SW 1271 (cell line): ENCODE results near the gene DYRK1A.
"Not testable (repeated sequence)": the region's sequence is repeated elsewhere in the genome, so short reads cannot be mapped to it uniquely, and the experiment has no call there.

Experiments
- DNase-seq, 2 experiments: peaks; one replicate each; lab custom pipeline; 2025; lab: John Stamatoyannopoulos, UW

The DYRK1A gene

GRCh38 chr21:37528150-37528937, 161.8 kb downstream of the DYRK1A start:
- no peak for DNase-seq

- no peak for DNase-seq
Measured at GRCh38 chr21:37529649-37530048, 163.1 kb downstream of the DYRK1A start.

- DNase-seq = no peak
Measured at GRCh38 chr21:37530901-37531351, 164.4 kb downstream of the DYRK1A start.

GRCh38 chr21:37531431-37531932, 164.9 kb downstream of the DYRK1A start:
- no peak for DNase-seq

DNA sequence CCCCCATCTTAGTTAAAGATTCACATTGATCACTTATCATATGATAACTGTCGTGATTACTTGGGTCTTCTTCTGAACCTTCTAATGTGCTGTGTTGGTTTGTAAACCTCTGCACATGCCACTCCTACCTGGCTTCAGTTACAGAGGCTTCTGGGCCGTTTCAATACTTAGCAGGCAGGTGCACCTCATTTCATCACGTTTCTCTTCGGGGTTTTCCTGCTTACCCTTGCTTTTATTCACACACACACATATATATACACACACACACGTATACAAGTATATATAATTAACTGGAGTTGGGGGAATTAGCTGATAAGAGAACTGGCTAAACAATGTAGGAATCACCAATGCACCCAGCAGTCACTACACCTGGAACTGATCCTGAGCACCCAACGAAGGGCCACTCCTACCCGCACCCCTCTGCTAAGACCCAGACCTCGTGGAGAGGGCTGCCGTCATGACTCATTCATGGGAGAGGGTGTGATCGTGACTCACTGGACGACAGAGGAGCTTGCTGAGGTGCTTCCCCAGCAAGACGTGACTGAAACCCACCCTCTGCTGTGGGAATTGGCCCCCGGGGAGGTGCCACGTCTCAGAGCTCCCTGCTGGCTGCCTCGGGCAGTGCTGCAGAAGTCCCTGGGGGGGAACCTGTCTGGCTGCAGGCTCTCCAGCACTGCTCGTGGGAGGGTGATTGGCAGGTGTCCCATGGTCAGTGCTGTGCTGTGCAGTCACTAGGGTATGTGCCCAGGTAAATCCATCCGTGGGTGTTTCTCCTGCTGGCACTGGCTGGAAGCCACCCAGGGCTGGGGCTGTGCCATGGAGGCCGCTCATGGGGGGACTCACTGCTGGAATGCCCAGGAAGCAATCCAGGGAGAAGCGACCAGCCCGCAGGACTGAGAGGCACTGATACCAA, 166.6 kb downstream of the DYRK1A start:
- DNase-seq = no peak

DNA sequence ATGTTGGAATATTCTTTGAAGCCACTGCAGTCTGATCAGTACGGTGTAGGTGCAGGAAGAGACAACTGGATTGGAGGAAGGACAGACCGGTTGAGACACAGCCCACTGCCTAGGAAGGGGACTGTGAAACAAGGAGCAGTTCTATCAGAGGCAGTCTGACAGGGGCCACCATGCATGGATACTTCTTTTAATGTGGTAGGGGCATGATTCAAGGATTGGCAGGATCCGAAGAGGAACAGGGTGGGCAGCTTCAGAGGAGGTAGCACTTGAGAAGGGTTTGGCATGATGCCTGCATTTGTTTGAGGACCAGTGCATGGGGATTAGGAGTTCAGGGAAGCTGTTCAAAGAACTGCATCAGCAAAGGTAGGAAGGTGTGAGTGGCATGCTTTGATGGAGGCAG, 167.9 kb downstream of the DYRK1A start:
- no peak for DNase-seq

DNA sequence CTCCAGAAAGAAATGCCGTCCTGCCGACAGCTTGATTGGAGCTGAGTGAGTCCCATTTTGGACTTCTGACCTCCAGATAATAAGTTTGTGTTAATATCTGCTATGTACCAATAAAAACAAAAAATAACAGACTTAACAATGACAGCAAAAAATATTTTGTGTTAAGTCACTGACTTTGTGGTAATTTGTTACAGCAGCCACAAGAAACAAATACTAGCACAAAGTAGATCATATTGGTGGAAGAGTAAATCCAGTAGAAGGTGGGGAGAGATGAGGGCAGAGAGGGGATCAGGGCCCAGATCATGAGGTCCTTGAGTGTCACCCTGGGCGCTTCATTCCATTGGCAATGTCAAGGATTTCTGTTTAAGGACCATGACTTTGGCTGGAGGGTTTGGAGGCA, 168.6 kb downstream of the DYRK1A start:
- no peak for DNase-seq

DNA sequence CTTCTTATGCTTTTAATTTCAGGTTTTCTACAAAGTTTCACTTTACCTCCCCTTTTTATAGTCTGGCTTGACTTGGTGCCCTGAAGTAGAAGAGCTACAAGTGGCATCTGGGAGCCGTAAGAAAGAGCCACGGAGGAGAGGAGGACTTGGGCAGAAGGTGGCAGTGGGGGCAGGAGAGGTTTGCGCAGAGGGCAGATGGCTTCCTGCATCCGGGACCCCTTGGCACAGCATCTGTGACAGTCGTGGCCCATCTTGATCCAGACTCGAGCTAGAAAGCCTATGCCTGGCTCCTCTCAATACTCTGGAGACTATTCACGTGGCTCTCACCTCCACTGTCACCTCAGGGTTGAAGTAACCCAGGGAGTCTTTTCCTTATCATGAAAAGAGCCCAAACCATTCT, 169.1 kb downstream of the DYRK1A start:
- DNase-seq = no peak

DNA sequence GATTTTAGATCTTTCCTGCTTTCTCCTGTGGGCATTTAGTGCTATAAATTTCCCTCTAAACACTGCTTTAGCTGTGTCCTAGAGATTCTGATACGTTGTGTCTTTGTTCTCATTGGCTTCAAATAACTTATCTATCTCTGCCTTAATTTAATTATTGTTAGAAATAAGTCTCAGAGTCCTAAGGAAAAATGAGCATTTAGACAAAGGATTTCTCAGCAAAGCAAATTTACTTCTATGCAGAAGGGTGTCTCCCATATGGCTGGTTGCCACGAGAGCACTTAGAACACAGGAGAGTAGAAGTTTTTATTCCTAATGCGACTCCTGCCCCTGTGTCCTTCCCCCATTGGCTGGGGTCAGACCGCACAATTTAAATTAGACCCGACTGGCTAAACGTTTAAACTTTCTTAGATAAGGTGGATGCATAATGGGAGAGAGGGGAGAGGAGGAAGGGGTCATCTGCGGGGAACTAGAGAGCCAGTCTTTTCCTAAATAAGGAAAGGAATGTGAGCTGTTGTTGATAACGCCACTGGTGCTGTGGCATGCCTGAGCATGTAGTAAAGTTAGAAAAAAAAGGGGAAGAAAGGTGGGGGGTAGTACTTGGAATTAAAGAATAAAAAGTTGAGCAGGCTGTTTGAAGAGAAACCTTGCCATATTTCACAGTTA, 170.2 kb downstream of the DYRK1A start:
- no peak for DNase-seq

GRCh38 chr21:37537391-37537996, 170.9 kb downstream of the DYRK1A start:
- DNase-seq = no peak

- no peak for DNase-seq
Measured at GRCh38 chr21:37538971-37539590, 172.5 kb downstream of the DYRK1A start.

GRCh38 chr21:37541128-37541527, 174.6 kb downstream of the DYRK1A start:
- DNase-seq = not testable (repeated sequence)

GRCh38 chr21:37542512-37542911, 175.9 kb downstream of the DYRK1A start:
- DNase-seq = no peak

DNA sequence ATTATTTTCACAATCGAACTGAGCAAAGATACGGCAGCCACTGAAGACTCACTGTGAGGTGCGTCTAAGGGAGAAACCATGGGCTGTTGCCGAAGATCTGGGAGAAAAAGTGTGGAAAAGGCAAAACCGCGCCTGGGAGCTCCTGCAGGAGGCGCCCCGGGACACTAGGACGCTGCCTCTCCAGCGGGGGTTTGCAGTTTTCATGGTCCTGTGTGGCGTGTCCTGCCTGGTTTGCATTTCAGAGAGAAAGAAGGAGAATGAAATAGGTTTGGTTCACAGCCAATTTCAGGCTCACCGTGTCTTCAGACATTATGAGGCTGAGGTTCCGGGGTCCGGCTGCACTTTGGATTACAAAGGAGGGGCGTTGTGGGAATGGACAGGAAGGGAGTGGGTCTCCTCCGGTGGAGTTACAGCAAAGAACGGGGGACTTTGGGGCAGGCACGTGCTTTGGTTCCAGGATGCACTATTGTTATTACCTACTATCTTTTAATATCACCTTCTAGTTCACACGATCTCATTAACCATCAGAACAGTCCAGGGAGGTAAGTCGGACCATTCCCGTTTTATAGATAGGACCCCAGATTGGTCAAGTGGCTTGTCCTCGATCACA, 179.8 kb downstream of the DYRK1A start:
- DNase-seq = no peak

DNA sequence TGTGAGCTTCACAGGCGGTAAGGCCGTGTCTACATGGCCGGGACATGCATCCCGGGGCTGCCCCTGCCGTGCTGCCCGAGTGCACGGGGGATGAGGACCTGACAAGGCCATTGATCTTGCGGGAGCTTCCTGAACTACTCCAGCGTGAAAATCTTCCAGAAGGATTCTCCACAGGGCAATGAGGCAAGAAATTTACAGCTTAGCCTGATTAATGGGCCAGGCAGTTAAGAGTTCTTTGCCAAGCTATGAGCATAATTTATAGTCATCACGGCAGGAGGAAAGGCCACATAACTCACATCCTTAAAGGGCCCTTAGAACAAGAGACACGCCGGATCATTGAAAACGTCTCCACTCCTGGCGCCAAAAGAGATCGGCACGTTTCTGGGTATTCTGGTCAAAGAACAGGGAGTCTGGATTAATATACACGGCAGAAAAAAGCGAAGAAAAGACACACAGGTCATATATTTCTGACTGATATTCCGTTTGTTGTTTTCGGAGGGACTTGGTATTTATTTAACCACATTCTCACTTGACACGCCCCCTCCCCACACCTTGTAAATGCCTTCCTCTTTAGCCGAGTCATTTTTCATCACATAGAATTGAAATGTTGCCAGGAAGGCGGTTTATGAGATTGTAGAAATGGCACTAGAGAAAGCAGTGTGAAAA, 180.5 kb downstream of the DYRK1A start:
- DNase-seq = no peak

DNA sequence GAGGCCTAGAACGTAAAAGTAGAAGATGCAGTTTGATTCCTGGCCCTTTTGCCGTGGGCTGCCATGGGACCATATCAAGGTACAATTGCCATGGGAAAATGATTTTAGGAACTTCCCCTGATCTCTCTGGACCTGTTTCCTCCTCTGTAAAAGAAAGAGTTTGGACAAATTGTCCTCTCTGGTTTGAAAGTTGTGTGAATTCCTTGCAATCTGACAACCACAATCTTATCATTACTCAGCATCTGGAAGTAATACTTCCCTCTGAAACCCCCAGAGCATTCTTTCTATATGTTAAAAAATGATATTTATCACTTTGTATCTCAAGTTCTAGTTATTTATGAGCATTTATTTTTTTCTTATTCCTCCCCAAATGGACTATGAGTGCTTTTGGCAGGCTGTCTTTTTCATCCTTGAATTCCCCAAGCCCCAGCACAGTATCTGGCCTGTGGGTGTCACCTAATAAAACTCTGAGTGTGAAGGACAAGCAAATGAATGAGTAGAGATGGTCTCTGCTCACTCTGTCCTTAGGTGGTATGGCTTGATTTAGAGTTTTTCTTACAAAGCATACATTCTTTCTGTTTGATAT, 181.1 kb downstream of the DYRK1A start:
- no peak for DNase-seq

DNA sequence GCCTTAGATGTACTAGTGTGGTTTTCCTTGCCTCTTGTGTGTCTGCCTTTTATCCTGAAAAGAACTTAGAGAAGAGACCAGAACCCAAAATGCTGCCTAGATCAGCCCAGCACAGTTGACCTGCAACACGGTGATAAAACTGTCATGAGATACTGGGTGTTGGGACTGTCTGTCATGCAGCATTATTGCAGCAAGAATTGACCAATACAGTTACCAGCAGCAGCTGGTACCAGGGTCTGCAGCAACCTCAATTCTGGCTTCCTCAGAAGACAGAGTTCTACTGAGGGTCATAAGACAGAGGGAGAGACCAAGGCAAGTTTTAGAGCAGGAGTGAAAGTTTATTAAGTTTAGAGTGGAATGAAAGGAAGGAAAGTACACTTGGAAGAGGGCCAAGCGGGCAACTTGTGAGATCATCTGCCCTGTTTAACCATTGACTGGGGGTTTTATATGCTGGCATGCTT, 182.0 kb downstream of the DYRK1A start:
- DNase-seq = no peak

DNA sequence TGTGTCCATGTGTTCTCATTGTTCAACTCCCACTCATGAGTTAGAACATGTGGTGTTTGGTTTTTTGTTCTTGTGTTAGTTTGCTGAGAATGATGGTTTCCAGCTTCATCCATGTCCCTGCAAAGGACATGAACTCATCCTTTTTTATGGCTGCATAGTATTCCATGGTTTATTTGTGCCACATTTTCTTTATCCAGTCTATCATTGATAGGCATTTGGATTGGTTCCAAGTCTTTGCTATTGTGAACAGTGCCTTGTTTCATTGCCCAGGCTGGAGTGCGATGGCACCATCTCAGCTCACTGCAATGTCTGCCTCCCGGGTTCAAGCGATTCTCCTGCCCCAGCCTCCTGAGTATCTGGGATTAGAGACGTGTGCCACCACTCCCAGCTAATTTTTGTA, 183.2 kb downstream of the DYRK1A start:
- DNase-seq = not testable (repeated sequence)

DNA sequence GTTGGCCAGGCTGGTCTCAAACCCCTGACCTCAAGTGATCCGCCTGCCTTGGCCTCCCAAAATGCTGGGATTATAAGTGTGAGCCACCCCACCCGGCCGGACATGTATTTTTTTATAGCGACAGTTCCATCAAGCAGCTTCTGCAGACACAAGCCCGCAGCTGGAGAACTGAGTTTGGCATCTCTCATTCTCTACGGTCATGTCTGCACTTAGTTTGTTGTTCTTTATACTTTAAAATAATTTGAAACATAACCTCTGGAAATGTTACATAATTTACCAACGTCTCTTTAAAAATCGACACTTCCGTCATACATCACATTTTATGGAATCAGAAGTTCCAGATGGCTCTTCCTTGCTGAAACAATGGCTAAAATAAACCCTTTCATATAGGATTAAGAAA, 183.6 kb downstream of the DYRK1A start:
- no peak for DNase-seq
